IMR-90 (cell line): ENCODE measurements around the gene MRGPRX2. TPM values are rescaled to one million over a fixed set of nuclear protein-coding genes. Genes with fewer than 3 reads are reported as not detected.

Source experiments
- ATAC-seq: fragments of 200-7000 bp; cut with Tn5 transposase; 2 replicates; pipeline ENCODE4 v1.9.1; 2020; ENCODE audit warnings: low read depth, mild to moderate bottlenecking, moderate library complexity
- BruUV-seq: library from RNA; stranded (reverse); fragments of 400-500 nt; replicated peaks from 2 replicates; lab custom pipeline; 2021; lab: Mats Ljungman, UMichigan
- CTCF ChIA-PET: fragments of 300-600 bp; formaldehyde crosslinking; extraction: SDS; loops from one replicate; lab custom pipeline; 2021; ENCODE audit warnings: antibody characterized with exemption; lab: Yijun Ruan, JAX
- POLR2A ChIA-PET: fragments of 300-600 bp; sonication (Branson Sonifier 250); formaldehyde crosslinking; loops from one replicate; lab custom pipeline; 2022; ENCODE audit warnings: antibody characterized with exemption; ENCODE audit not compliant: unreplicated experiment; lab: Charles Lee
- DNase-seq: peaks from one replicate; pipeline ENCODE4 v3.0.0; 2013
- H2AFZ ChIP-seq: replicated peaks from 2 replicates; pipeline ENCODE3; 2013; ENCODE audit warnings: low read length, mild to moderate bottlenecking; ENCODE audit not compliant: poor library complexity
- H2AK5ac ChIP-seq: 2 replicates; pipeline ENCODE4 v1.6.1; 2013; ENCODE audit warnings: low read depth, low read length, inconsistent platforms
- H2AK9ac ChIP-seq: replicated peaks from 2 replicates; pipeline ENCODE3; 2013; ENCODE audit warnings: mild to moderate bottlenecking, low read depth, low read length, moderate library complexity; ENCODE audit not compliant: poor library complexity
- H2BK120ac ChIP-seq: 2 replicates; pipeline ENCODE4 v1.6.1; 2013; ENCODE audit warnings: low read depth, low read length, inconsistent platforms
- H2BK15ac ChIP-seq: 3 replicates; pipeline ENCODE4 v1.6.1; 2013; ENCODE audit warnings: low read depth, low read length, inconsistent platforms
- H2BK20ac ChIP-seq: 2 replicates; pipeline ENCODE4 v1.6.1; 2013; ENCODE audit warnings: low read depth, mild to moderate bottlenecking, inconsistent platforms, low read length, moderate library complexity
- H2BK5ac ChIP-seq: 2 replicates; pipeline ENCODE4 v1.6.1; 2013; ENCODE audit warnings: mild to moderate bottlenecking, low read depth, low read length, inconsistent platforms; ENCODE audit not compliant: poor library complexity, severe bottlenecking
- H3K14ac ChIP-seq: replicated peaks from 2 replicates; pipeline ENCODE4 v1.6.1; 2013; ENCODE audit warnings: low read depth, low read length, inconsistent platforms
- H3K18ac ChIP-seq: 2 replicates; pipeline ENCODE4 v1.6.1; 2013; ENCODE audit warnings: low read depth, low read length, control low read depth
- H3K23ac ChIP-seq: 2 replicates; pipeline ENCODE4 v1.6.1; 2013; ENCODE audit warnings: low read depth, low read length, inconsistent platforms
- H3K27ac ChIP-seq: 2 replicates; pipeline ENCODE4 v1.5.1; 2013; ENCODE audit warnings: mild to moderate bottlenecking, control low read depth, low read length; ENCODE audit not compliant: insufficient read depth
- H3K27me3 ChIP-seq: 2 replicates; pipeline ENCODE4 v1.6.1; 2013; ENCODE audit warnings: low read length; ENCODE audit not compliant: control insufficient read depth, insufficient read depth
- H3K36me3 ChIP-seq: 2 replicates; pipeline ENCODE4 v1.6.1; 2013; ENCODE audit warnings: low read length, mixed read lengths; ENCODE audit not compliant: control insufficient read depth, insufficient read depth
- H3K4ac ChIP-seq: 2 replicates; pipeline ENCODE4 v1.6.1; 2013; ENCODE audit warnings: low read depth, low read length, inconsistent platforms
- H3K4me1 ChIP-seq: 2 replicates; pipeline ENCODE4 v1.6.1; 2013; ENCODE audit warnings: low read length, mixed read lengths; ENCODE audit not compliant: control insufficient read depth, insufficient read depth
- H3K4me2 ChIP-seq: 2 replicates; pipeline ENCODE4 v1.6.1; 2013; ENCODE audit warnings: low read depth, mild to moderate bottlenecking, control low read depth, low read length, moderate library complexity
- H3K4me3 ChIP-seq: 2 replicates; pipeline ENCODE4 v1.5.1; 2013; ENCODE audit warnings: low read depth, mild to moderate bottlenecking, control low read depth, low read length, moderate library complexity; ENCODE audit not compliant: insufficient read depth
- H3K56ac ChIP-seq: 2 replicates; pipeline ENCODE4 v1.6.1; 2013; ENCODE audit warnings: low read length, inconsistent platforms; ENCODE audit not compliant: insufficient read depth; ENCODE audit errors: extremely low read depth
- H3K79me1 ChIP-seq, 2 experiments: 2 replicates each; pipeline ENCODE4 v1.6.1; 2013; ENCODE audit warnings: low read length in 2 of 2, inconsistent platforms in 1 of 2, low read depth in 1 of 2
- H3K9ac ChIP-seq: 2 replicates; pipeline ENCODE4 v1.6.1; 2013; ENCODE audit warnings: low read depth, low read length, control low read depth
- H3K9me1 ChIP-seq: 2 replicates; pipeline ENCODE4 v1.6.1; 2013; ENCODE audit warnings: low read length, inconsistent platforms; ENCODE audit not compliant: insufficient read depth
- H3K9me3 ChIP-seq: 2 replicates; pipeline ENCODE4 v1.6.1; 2013; ENCODE audit warnings: low read length; ENCODE audit not compliant: control insufficient read depth, insufficient read depth
- H4K20me1 ChIP-seq: 2 replicates; pipeline ENCODE4 v1.6.1; 2013; ENCODE audit warnings: low read length, inconsistent platforms; ENCODE audit not compliant: insufficient read depth
- H4K5ac ChIP-seq: 2 replicates; pipeline ENCODE4 v1.6.1; 2013; ENCODE audit warnings: mild to moderate bottlenecking, low read depth, low read length, control low read depth
- H4K8ac ChIP-seq, 2 experiments: 2 replicates each; pipeline ENCODE4 v1.6.1; 2013; ENCODE audit warnings: low read depth in 2 of 2, low read length in 2 of 2, control low read depth in 1 of 2, inconsistent platforms in 1 of 2
- H4K91ac ChIP-seq: 2 replicates; pipeline ENCODE4 v1.6.1; 2013; ENCODE audit warnings: low read depth, low read length, inconsistent platforms; ENCODE audit not compliant: insufficient read depth
- BHLHE40 ChIP-seq: fragments of 150-350 bp; IDR thresholded peaks from 2 replicates; pipeline ENCODE4 v1.6.1; 2016; ENCODE audit warnings: mild to moderate bottlenecking, low read depth, low read length
- CEBPB ChIP-seq: IDR thresholded peaks from 2 replicates; pipeline ENCODE4 v1.6.1; 2012; ENCODE audit warnings: low read depth, low read length, improper control_type of control experiment
- CHD1 ChIP-seq: IDR thresholded peaks from 2 replicates; pipeline ENCODE4 v1.6.1; 2012; ENCODE audit warnings: low read depth, low read length, improper control_type of control experiment
- FOS ChIP-seq: fragments of 150-350 bp; IDR thresholded peaks from 2 replicates; pipeline ENCODE4 v1.6.1; 2016; ENCODE audit warnings: low read depth, low read length
- MAFK ChIP-seq: IDR thresholded peaks from 2 replicates; pipeline ENCODE4 v1.6.1; 2012; ENCODE audit warnings: low read depth, low read length, improper control_type of control experiment
- MAZ ChIP-seq: IDR thresholded peaks from 2 replicates; pipeline ENCODE4 v1.6.1; 2012; ENCODE audit warnings: low read depth, mild to moderate bottlenecking, low read length, improper control_type of control experiment, moderate library complexity, borderline replicate concordance
- NFE2L2 ChIP-seq: fragments of 150-350 bp; IDR thresholded peaks from 2 replicates; pipeline ENCODE4 v1.6.1; 2016; ENCODE audit warnings: low read depth, mild to moderate bottlenecking, low read length
- POLR2A ChIP-seq: IDR thresholded peaks from 2 replicates; pipeline ENCODE4 v1.6.1; 2012; ENCODE audit warnings: mild to moderate bottlenecking, low read depth, low read length
- RCOR1 ChIP-seq: IDR thresholded peaks from 2 replicates; pipeline ENCODE4 v1.6.1; 2012; ENCODE audit warnings: mild to moderate bottlenecking, low read length, improper control_type of control experiment; ENCODE audit not compliant: insufficient replicate concordance
- SMC3 ChIP-seq: fragments of 150-350 bp; IDR thresholded peaks from 2 replicates; pipeline ENCODE4 v1.6.1; 2016; ENCODE audit warnings: low read depth, mild to moderate bottlenecking, antibody characterized with exemption, low read length, moderate library complexity
- USF2 ChIP-seq: fragments of 150-350 bp; IDR thresholded peaks from 2 replicates; pipeline ENCODE4 v1.6.1; 2017; ENCODE audit warnings: mild to moderate bottlenecking, antibody characterized with exemption, low read length, low read depth
- WGBS, 2 experiments: methylation state at CpG; one replicate each; pipeline versions ENCODE4 v1.1.5 to v1.1.7; 2013; ENCODE audit warnings: missing lambda C conversion rate in 2 of 2; ENCODE audit not compliant: insufficient read length in 1 of 2; ENCODE audit errors: extremely low coverage in 2 of 2; 5-methylcytosine and 5-hydroxymethylcytosine counted together
- dilution Hi-C: fragments of 300-500 bp; cut with HindIII; formaldehyde crosslinking; loops from one replicate; pipeline ENCODE4 v1.14.3; 2018; ENCODE audit warnings: low sequenced_read_pairs; ENCODE audit not compliant: unreplicated experiment
- in situ Hi-C: fragments of 300-500 bp; cut with MboI; formaldehyde crosslinking; loops from 3 replicates; pipeline ENCODE4 v1.14.3; 2019; ENCODE audit warnings: low sequenced_read_pairs, inconsistent platforms, mixed read lengths
- intact Hi-C: fragments of 100-400 bp; cut with micrococcal nuclease; formaldehyde crosslinking; loops from 2 replicates; pipeline ENCODE4 v1.10.0; 2022
- polyA plus RNA-seq, 3 experiments: library from polyadenylated mRNA; depleted of rRNA; stranded (reverse); fragments of >200 nt; gene quantifications; 2 replicates each; pipeline ENCODE4 v1.2.3, GENCODE V29; 2012; ENCODE audit warnings: low replicate concordance in 1 of 3
- total RNA-seq: library from RNA; depleted of rRNA; stranded (reverse); fragments of >200 nt; gene quantifications from 2 replicates; pipeline ENCODE4 v1.2.3, GENCODE V29; 2012

MRGPRX2 gene
- total and polyA plus RNA-seq, 2 of the 4 experiments (the other 2 are of a cell fraction): not detected

GRCh38 chr11:19107125-19107524, 46.6 kb upstream of the MRGPRX2 start:
- no TSS peak for BruUV-seq
- in situ Hi-C loops: no loop called here

More at GRCh38 chr11:19107125-19107524, 46.6 kb upstream of the MRGPRX2 start:
- Histone ChIP-seq H3K36me3 (no peaks in the 10 kb centered on the region), H3K27me3 (peaks cover 31% of the 10 kb centered on the region), H2BK20ac (no peak overlapping the region), H3K9me1 (no peaks in the 10 kb centered on the region), H3K9me3 (no peaks in the 10 kb centered on the region), H3K79me1 (no peaks in the 10 kb centered on the region), H3K4ac (no peak overlapping the region), H3K23ac (no peak overlapping the region), H2BK15ac (no peak overlapping the region), H2AFZ (no peak overlapping the region), H4K20me1 (no peaks in the 10 kb centered on the region), H3K4me1 (no peaks in the 10 kb centered on the region), H3K4me2 (no peak overlapping the region), H3K9ac (no peak overlapping the region), H3K27ac (no peak overlapping the region), H3K18ac (no peak overlapping the region), H3K14ac (no peak overlapping the region), H3K4me3 (no peak overlapping the region), H4K5ac (no peak overlapping the region), H2BK5ac (no peak overlapping the region), H4K91ac (no peak overlapping the region), H4K8ac (no peak overlapping the region), H2AK5ac (no peak overlapping the region), H3K56ac (no peak overlapping the region), H2BK120ac (no peak overlapping the region), H2AK9ac (no peak overlapping the region)
- ATAC-seq (no peak), DNase-seq (no peak)
- dilution Hi-C loops (no loop called here), intact Hi-C loops (no loop called here)
- no peak for TF ChIP-seq CHD1
- TF ChIP-seq MAFK: no peak
- TF ChIP-seq MAZ: no peak
- no peak for TF ChIP-seq POLR2A
- TF ChIP-seq CEBPB: no peak
- no peak for TF ChIP-seq NFE2L2
- no peak for TF ChIP-seq USF2
- no peak for TF ChIP-seq BHLHE40
- TF ChIP-seq RCOR1: no peak
- TF ChIP-seq FOS: no peak
- no peak for TF ChIP-seq SMC3
- POLR2A ChIA-PET: no interaction called here
- CTCF ChIA-PET: no interaction called here
- WGBS, 2 experiments: no CpG with 5 or more reads among the region's 1 CpG
